Measurements from ENCODE around the gene HMGXB4.

GRCh38 chr22:35253946-35254345 lies 3.3 kb upstream of the HMGXB4 start:
- TF ChIP-seq SUZ12 (IDR thresholded peaks at IDR 0.05; ENCODE audit: extremely low read depth, insufficient read depth, insufficient read length) = no peak
- TF ChIP-seq YY1 (IDR thresholded peaks at IDR 0.05; ENCODE audit: insufficient read depth, insufficient read length) = no peak
- no peak for TF ChIP-seq ZNF274 (IDR thresholded peaks at IDR 0.05; ENCODE audit: low read depth, low read length)
